ENCODE results near the gene MBD3L1. TPM values are rescaled to one million over a fixed set of nuclear protein-coding genes. Genes with fewer than 3 reads are reported as not detected.

MBD3L1 gene
- total RNA-seq, 2 experiments from 2014 or later: not detected

- DNase-seq: no peak
- no peak overlapping the region for H3K27ac Mint-ChIP-seq
- peaks cover 11% of the 10 kb centered on the region for H3K9me3 Mint-ChIP-seq
- H3K4me1 Mint-ChIP-seq: no peaks in the 10 kb centered on the region
- no peaks in the 10 kb centered on the region for H3K36me3 Mint-ChIP-seq
- H3K27me3 Mint-ChIP-seq: peaks cover 10% of the 10 kb centered on the region
- no peak overlapping the region for H3K4me3 Mint-ChIP-seq
Measured at GRCh38 chr19:8846819-8847218, 14.6 kb downstream of the MBD3L1 start.

GRCh38 chr19:8849232-8849631, 17.1 kb downstream of the MBD3L1 start:
- H3K9me3 Mint-ChIP-seq: peaks cover 11% of the 10 kb centered on the region
- H3K36me3 Mint-ChIP-seq: no peaks in the 10 kb centered on the region
- DNase-seq: no peak
- H3K4me3 Mint-ChIP-seq: no peak overlapping the region
- peaks cover 18% of the 10 kb centered on the region for H3K27me3 Mint-ChIP-seq
- no peak overlapping the region for H3K27ac Mint-ChIP-seq
- no peaks in the 10 kb centered on the region for H3K4me1 Mint-ChIP-seq

GRCh38 chr19:8850488-8850887, 18.3 kb downstream of the MBD3L1 start:
- Mint-ChIP-seq H3K27ac (no peak overlapping the region), H3K4me3 (no peak overlapping the region), H3K4me1 (no peaks in the 10 kb centered on the region), H3K36me3 (no peaks in the 10 kb centered on the region), H3K9me3 (peaks cover 11% of the 10 kb centered on the region), H3K27me3 (peaks cover 24% of the 10 kb centered on the region)
- DNase-seq: no peak

GRCh38 chr19:8858260-8858659, 26.1 kb downstream of the MBD3L1 start:
- Mint-ChIP-seq H3K36me3 (no peaks in the 10 kb centered on the region), H3K27ac (no peak overlapping the region)

GRCh38 chr19:8866344-8866743, 34.2 kb downstream of the MBD3L1 start:
- no peaks in the 10 kb centered on the region for H3K9me3 Mint-ChIP-seq
- H3K27me3 Mint-ChIP-seq: peaks cover 12% of the 10 kb centered on the region
- H3K36me3 Mint-ChIP-seq: no peaks in the 10 kb centered on the region
- DNase-seq: no peak
- no peaks in the 10 kb centered on the region for H3K4me1 Mint-ChIP-seq
- no peak overlapping the region for H3K4me3 Mint-ChIP-seq
- H3K27ac Mint-ChIP-seq: no peak overlapping the region

More at GRCh38 chr19:8858260-8858659, 26.1 kb downstream of the MBD3L1 start:
- H3K9me3 Mint-ChIP-seq: no peaks in the 10 kb centered on the region
- peaks cover 34% of the 10 kb centered on the region for H3K27me3 Mint-ChIP-seq
- no peak for DNase-seq
- H3K4me3 Mint-ChIP-seq: no peak overlapping the region
- H3K4me1 Mint-ChIP-seq: no peaks in the 10 kb centered on the region

GRCh38 chr19:8877854-8878705, 45.9 kb downstream of the MBD3L1 start:
- no peaks in the 10 kb centered on the region for H3K9me3 Mint-ChIP-seq
- H3K4me1 Mint-ChIP-seq: no peaks in the 10 kb centered on the region
- no peak overlapping the region for H3K27ac Mint-ChIP-seq
- no peak for DNase-seq
- no peaks in the 10 kb centered on the region for H3K36me3 Mint-ChIP-seq
- peaks cover 29% of the 10 kb centered on the region for H3K27me3 Mint-ChIP-seq
- H3K4me3 Mint-ChIP-seq: no peak overlapping the region

GRCh38 chr19:8880868-8881488, 48.8 kb downstream of the MBD3L1 start:
- H3K27me3 Mint-ChIP-seq: peaks cover 19% of the 10 kb centered on the region
- no peak for DNase-seq
- no peaks in the 10 kb centered on the region for H3K9me3 Mint-ChIP-seq
- H3K4me3 Mint-ChIP-seq: no peak overlapping the region
- H3K27ac Mint-ChIP-seq: no peak overlapping the region
- no peaks in the 10 kb centered on the region for H3K36me3 Mint-ChIP-seq
- H3K4me1 Mint-ChIP-seq: no peaks in the 10 kb centered on the region

GRCh38 chr19:8881512-8881911, 49.3 kb downstream of the MBD3L1 start:
- peaks cover 19% of the 10 kb centered on the region for H3K27me3 Mint-ChIP-seq
- H3K4me3 Mint-ChIP-seq: no peak overlapping the region
- H3K36me3 Mint-ChIP-seq: no peaks in the 10 kb centered on the region

GRCh38 chr19:8884416-8884815, 52.2 kb downstream of the MBD3L1 start:
- Mint-ChIP-seq H3K9me3 (no peaks in the 10 kb centered on the region), H3K27me3 (no peaks in the 10 kb centered on the region), H3K4me3 (no peak overlapping the region), H3K36me3 (no peaks in the 10 kb centered on the region), H3K4me1 (no peaks in the 10 kb centered on the region), H3K27ac (no peak overlapping the region)
- DNase-seq: no peak

More at GRCh38 chr19:8881512-8881911, 49.3 kb downstream of the MBD3L1 start:
- no peaks in the 10 kb centered on the region for H3K4me1 Mint-ChIP-seq
- no peak for DNase-seq
- no peak overlapping the region for H3K27ac Mint-ChIP-seq
- H3K9me3 Mint-ChIP-seq: no peaks in the 10 kb centered on the region

GRCh38 chr19:8887364-8887763, 55.2 kb downstream of the MBD3L1 start:
- H3K4me1 Mint-ChIP-seq: no peaks in the 10 kb centered on the region
- H3K9me3 Mint-ChIP-seq: no peaks in the 10 kb centered on the region
- no peaks in the 10 kb centered on the region for H3K36me3 Mint-ChIP-seq
- no peak for DNase-seq
- no peak overlapping the region for H3K4me3 Mint-ChIP-seq
- no peak overlapping the region for H3K27ac Mint-ChIP-seq
- H3K27me3 Mint-ChIP-seq: no peaks in the 10 kb centered on the region

- Mint-ChIP-seq H3K27me3 (no peaks in the 10 kb centered on the region), H3K4me3 (no peak overlapping the region), H3K36me3 (no peaks in the 10 kb centered on the region), H3K4me1 (no peaks in the 10 kb centered on the region), H3K27ac (no peak overlapping the region), H3K9me3 (no peaks in the 10 kb centered on the region)
- DNase-seq: no peak
Measured at GRCh38 chr19:8890260-8890659, 58.1 kb downstream of the MBD3L1 start.

Other genes starting within 250 kb of the MBD3L1 start
- gene ADAMTS10, start 221.7 kb upstream of the MBD3L1 start, total RNA-seq: 1 to 10 TPM; 3.7 to 4.1 TPM
- not detected for gene NFILZ, start 201.7 kb upstream of the MBD3L1 start, total RNA-seq
- gene ACTL9, start 133.6 kb upstream of the MBD3L1 start, total RNA-seq: not detected
- gene OR2Z1, start 110.7 kb upstream of the MBD3L1 start, total RNA-seq: not detected
- 10 to 100 TPM; 25.4 to 26.7 TPM for gene ZNF558, start 73 bp upstream of the MBD3L1 start, total RNA-seq
- not detected for gene MUC16, start 178.0 kb downstream of the MBD3L1 start, total RNA-seq